H9 (cell line): ENCODE data around the gene KRT5. TPM values are rescaled to one million over a fixed set of nuclear protein-coding genes. Genes with fewer than 3 reads are reported as not detected.

Experiments used
- DNase-seq: peaks from one replicate; pipeline ENCODE4 v3.0.0-alpha.2; 2017
- H2AFZ ChIP-seq: one replicate; pipeline ENCODE4 v1.6.1; 2013; ENCODE audit warnings: mild to moderate bottlenecking, low read length, control low read depth, moderate library complexity
- H2AK5ac ChIP-seq: 2 replicates; pipeline ENCODE4 v1.6.1; 2013; ENCODE audit warnings: low read length, control low read depth, mixed read lengths; ENCODE audit not compliant: insufficient read length
- H2BK120ac ChIP-seq: one replicate; pipeline ENCODE4 v1.6.1; 2013; ENCODE audit warnings: low read depth, mild to moderate bottlenecking, low read length, control low read depth, inconsistent platforms; ENCODE audit not compliant: poor library complexity, severe bottlenecking
- H2BK12ac ChIP-seq: 2 replicates; pipeline ENCODE4 v1.6.1; 2013; ENCODE audit warnings: low read length, control low read depth, mixed read lengths, low read depth; ENCODE audit not compliant: insufficient read length
- H2BK15ac ChIP-seq: 2 replicates; pipeline ENCODE4 v1.6.1; 2013; ENCODE audit warnings: low read depth, low read length, control low read depth
- H2BK20ac ChIP-seq: one replicate; pipeline ENCODE4 v1.6.1; 2013; ENCODE audit warnings: low read depth, mild to moderate bottlenecking, low read length, control low read depth, inconsistent platforms; ENCODE audit not compliant: poor library complexity, severe bottlenecking
- H2BK5ac ChIP-seq: 2 replicates; pipeline ENCODE4 v1.6.1; 2013; ENCODE audit warnings: low read length, control low read depth, mixed read lengths; ENCODE audit not compliant: insufficient read length
- H3K14ac ChIP-seq: 2 replicates; pipeline ENCODE4 v1.6.1; 2013; ENCODE audit warnings: low read length, control low read depth; ENCODE audit not compliant: insufficient read depth
- H3K18ac ChIP-seq: 2 replicates; pipeline ENCODE4 v1.6.1; 2013; ENCODE audit warnings: low read depth, mild to moderate bottlenecking, mixed read lengths, low read length, control low read depth; ENCODE audit not compliant: insufficient read length
- H3K23ac ChIP-seq: 2 replicates; pipeline ENCODE4 v1.6.1; 2013; ENCODE audit warnings: low read length, control low read depth, mixed read lengths, low read depth; ENCODE audit not compliant: insufficient read length
- H3K23me2 ChIP-seq: 2 replicates; pipeline ENCODE4 v1.6.1; 2013; ENCODE audit warnings: low read depth, mild to moderate bottlenecking, mixed read lengths, low read length, control low read depth; ENCODE audit not compliant: insufficient read length, poor library complexity, severe bottlenecking
- H3K27ac ChIP-seq: 2 replicates; pipeline ENCODE4 v1.5.1; 2013; ENCODE audit warnings: low read length, control low read depth, mixed read lengths, low read depth; ENCODE audit not compliant: insufficient read length
- H3K27me3 ChIP-seq: 2 replicates; pipeline ENCODE4 v1.6.1; 2013; ENCODE audit warnings: low read length, control low read depth, inconsistent platforms; ENCODE audit not compliant: insufficient read depth
- H3K4ac ChIP-seq: 2 replicates; pipeline ENCODE4 v1.6.1; 2013; ENCODE audit warnings: low read depth, mild to moderate bottlenecking, control low read depth, inconsistent platforms, low read length, moderate library complexity
- H3K4me1 ChIP-seq: 2 replicates; pipeline ENCODE4 v1.6.1; 2013; ENCODE audit warnings: low read length, control low read depth, inconsistent platforms; ENCODE audit not compliant: insufficient read depth
- H3K4me2 ChIP-seq: 2 replicates; pipeline ENCODE4 v1.6.1; 2013; ENCODE audit warnings: low read length, control low read depth, mixed read lengths; ENCODE audit not compliant: insufficient read length, insufficient read depth
- H3K56ac ChIP-seq: 2 replicates; pipeline ENCODE4 v1.6.1; 2013; ENCODE audit warnings: low read depth, mild to moderate bottlenecking, mixed read lengths, low read length, control low read depth; ENCODE audit not compliant: insufficient read length
- H3K79me1 ChIP-seq: 2 replicates; pipeline ENCODE4 v1.6.1; 2013; ENCODE audit warnings: low read depth, mild to moderate bottlenecking, moderate library complexity, low read length, control low read depth, inconsistent platforms; ENCODE audit not compliant: insufficient read depth, poor library complexity, severe bottlenecking
- H3K79me2 ChIP-seq: 2 replicates; pipeline ENCODE4 v1.6.1; 2013; ENCODE audit warnings: low read length, control low read depth, inconsistent platforms; ENCODE audit not compliant: insufficient read depth
- H3K9ac ChIP-seq: 2 replicates; pipeline ENCODE4 v1.6.1; 2013; ENCODE audit warnings: low read length, control low read depth, mixed read lengths; ENCODE audit not compliant: insufficient read length; ENCODE audit errors: extremely low read depth
- H3K9me3 ChIP-seq: one replicate; pipeline ENCODE4 v1.6.1; 2013; ENCODE audit warnings: low read depth, low read length, inconsistent platforms; ENCODE audit not compliant: control insufficient read depth
- H3T11ph ChIP-seq: one replicate; pipeline ENCODE4 v1.6.1; 2013; ENCODE audit warnings: mild to moderate bottlenecking, low read length, control low read depth, inconsistent platforms
- H4K20me1 ChIP-seq: one replicate; pipeline ENCODE4 v1.6.1; 2013; ENCODE audit not compliant: control insufficient read depth, insufficient read length, insufficient read depth
- H4K5ac ChIP-seq: 2 replicates; pipeline ENCODE4 v1.6.1; 2013; ENCODE audit warnings: low read depth, mild to moderate bottlenecking, mixed read lengths, low read length, control low read depth; ENCODE audit not compliant: insufficient read length
- H4K8ac ChIP-seq: replicated peaks from 2 replicates; pipeline ENCODE4 v1.6.1; 2013; ENCODE audit warnings: low read length, control low read depth, mixed read lengths, low read depth; ENCODE audit not compliant: insufficient read length
- H4K91ac ChIP-seq: 2 replicates; pipeline ENCODE4 v1.6.1; 2013; ENCODE audit warnings: low read depth, mild to moderate bottlenecking, moderate library complexity, mixed read lengths, low read length, control low read depth; ENCODE audit not compliant: insufficient read length
- H3K27ac Mint-ChIP-seq, 3 experiments: 2 replicates in 2 of 3; 3 replicates in 1 of 3; pipeline ENCODE4 v1.8.0; 2020 to 2021; ENCODE audit warnings: mixed read lengths in 3 of 3, mild to moderate bottlenecking in 1 of 3, moderate library complexity in 1 of 3
- H3K27me3 Mint-ChIP-seq: 2 replicates; pipeline ENCODE4 v1.8.0; 2021; ENCODE audit warnings: low read depth, mild to moderate bottlenecking, moderate library complexity, mixed read lengths
- H3K36me3 Mint-ChIP-seq, 3 experiments: 2 replicates in 2 of 3; 3 replicates in 1 of 3; pipeline ENCODE4 v1.8.0; 2020 to 2021; ENCODE audit warnings: low read depth in 3 of 3, mixed read lengths in 3 of 3; ENCODE audit not compliant: insufficient read depth in 1 of 3
- H3K4me1 Mint-ChIP-seq, 2 experiments: 2 replicates each; pipeline ENCODE4 v1.8.0; 2020; ENCODE audit warnings: mixed read lengths in 2 of 2
- H3K4me3 Mint-ChIP-seq, 2 experiments: 2 replicates in 1 of 2; 3 replicates in 1 of 2; pipeline ENCODE4 v1.8.0; 2020 to 2021; ENCODE audit warnings: mild to moderate bottlenecking in 2 of 2, mixed read lengths in 2 of 2, moderate library complexity in 1 of 2
- H3K9me3 Mint-ChIP-seq, 2 experiments: 2 replicates in 1 of 2; 3 replicates in 1 of 2; pipeline ENCODE4 v1.8.0; 2020; ENCODE audit warnings: mild to moderate bottlenecking in 2 of 2, mixed read lengths in 2 of 2, moderate library complexity in 1 of 2
- CTCF ChIP-seq: fragments of 200-600 bp; sonication (generic); conservative IDR thresholded peaks from 3 replicates; pipeline ENCODE4 v1.8.0; 2021; ENCODE audit warnings: antibody characterized with exemption, mild to moderate bottlenecking
- WGBS: extraction: QIAGEN DNeasy Blood & Tissue Kit; methylation state at CpG from one replicate; pipeline ENCODE4 v1.1.7; 2013; ENCODE audit warnings: missing lambda C conversion rate, low lambda C conversion rate, mixed read lengths; ENCODE audit not compliant: insufficient read length; ENCODE audit errors: extremely low coverage; 5-methylcytosine and 5-hydroxymethylcytosine counted together
- total RNA-seq: library from RNA; stranded (reverse); gene quantifications from 2 replicates; pipeline ENCODE4 v1.2.1, GENCODE V29; 2021

KRT5 gene
- total RNA-seq, 1 experiment from 2014 or later = not detected

- H3K4me1 Mint-ChIP-seq = peaks cover 28 to 37% of the 10 kb centered on the region in 2 experiments
- no CpG with 5 or more reads among the region's 1 CpG for WGBS
- Histone ChIP-seq H3K9me3 (no peaks in the 10 kb centered on the region), H2BK120ac (no peak overlapping the region), H2AK5ac (no peak overlapping the region), H2BK20ac (no peak overlapping the region), H3K4me2 (no peak overlapping the region), H4K8ac (no peak overlapping the region), H3K23me2 (no peaks in the 10 kb centered on the region), H3K56ac (no peak overlapping the region), H3K14ac (no peak overlapping the region), H3K4ac (no peak overlapping the region), H2BK12ac (no peak overlapping the region), H3K27ac (no peak overlapping the region), H3K79me2 (no peaks in the 10 kb centered on the region), H4K91ac (no peak overlapping the region), H3K18ac (no peak overlapping the region), H4K5ac (no peak overlapping the region), H3K4me1 (peaks cover 6% of the 10 kb centered on the region; the same call in 1 of the 2 replicates), H3T11ph (no peak overlapping the region), H3K79me1 (no peaks in the 10 kb centered on the region), H3K27me3 (no peaks in the 10 kb centered on the region), H3K23ac (no peak overlapping the region), H4K20me1 (no peaks in the 10 kb centered on the region), H2BK5ac (no peak overlapping the region), H3K9ac (no peak overlapping the region), H2AFZ (no peak overlapping the region), H2BK15ac (no peak overlapping the region)
- no peak for DNase-seq
- H3K36me3 Mint-ChIP-seq = no peaks in the 10 kb centered on the region; a peak in 1 of 7 replicates
- H3K27ac Mint-ChIP-seq = no peak overlapping the region
- no peak for TF ChIP-seq CTCF
- 0 out of 5 replicates have a peak, but pooled peaks cover 0 to 3% of the 10 kb centered on the region in 2 experiments for H3K9me3 Mint-ChIP-seq
- no peak overlapping the region for H3K4me3 Mint-ChIP-seq
- H3K27me3 Mint-ChIP-seq = peaks cover 4% of the 10 kb centered on the region
These were observed 21.2 kb downstream of the KRT5 start for GRCh38 chr12:52498946-52499345.
